Muscle of back (tissue), 11 donors: ENCODE data around the gene CAPN2. TPM values are rescaled to one million over a fixed set of nuclear protein-coding genes. Genes with fewer than 3 reads are reported as not detected.
"Not testable (repeated sequence)": the region's sequence is repeated elsewhere in the genome, so short reads cannot be mapped to it uniquely, and the experiment has no call there.

Experiments used
- DNase-seq, 3 donors: peaks; one replicate each; pipeline versions ENCODE4 v3.0.0 to v3.0.0-alpha.2; 2013
- polyA plus RNA-seq, 10 donors: library from polyadenylated mRNA; unstranded; fragments of 120-200 nt; gene quantifications; one replicate each; pipeline ENCODE4 v1.2.1, GENCODE V29; 2013; ENCODE audit not compliant: insufficient read length in 10 of 10

The CAPN2 gene
- polyA plus RNA-seq, 10 donors = 68.6 to 116 (median 103) TPM

GRCh38 chr1:223715604-223716172 lies 3.3 kb downstream of the CAPN2 start:
- no peak for DNase-seq

- DNase-seq = peak in 1 of 3 donors; percentile 49
These were observed 4.0 kb downstream of the CAPN2 start for GRCh38 chr1:223716302-223716862.

GRCh38 chr1:223717123-223717522 lies 4.8 kb downstream of the CAPN2 start:
- DNase-seq = no peak

GRCh38 chr1:223717695-223718363 lies 5.5 kb downstream of the CAPN2 start:
- DNase-seq = no peak

- no peak for DNase-seq
These were observed 6.5 kb downstream of the CAPN2 start for GRCh38 chr1:223718850-223719249.

- DNase-seq = no peak
These were observed 8.7 kb downstream of the CAPN2 start for GRCh38 chr1:223720971-223721591.

- DNase-seq = no peak
These were observed 9.6 kb downstream of the CAPN2 start for GRCh38 chr1:223721658-223722607.

- no peak for DNase-seq
These were observed 11.1 kb downstream of the CAPN2 start for GRCh38 chr1:223723351-223723904.

GRCh38 chr1:223724376-223724775 lies 12.0 kb downstream of the CAPN2 start:
- no peak for DNase-seq

GRCh38 chr1:223725578-223725977 lies 13.2 kb downstream of the CAPN2 start:
- no peak for DNase-seq

GRCh38 chr1:223726380-223727001 lies 14.2 kb downstream of the CAPN2 start:
- DNase-seq = peak; percentile 80 to 94 (median 93)

- DNase-seq = no peak
These were observed 15.2 kb downstream of the CAPN2 start for GRCh38 chr1:223727541-223727940.

GRCh38 chr1:223729906-223730305 lies 17.6 kb downstream of the CAPN2 start:
- DNase-seq = no peak

GRCh38 chr1:223730479-223731132 lies 18.3 kb downstream of the CAPN2 start:
- peak in 1 of 3 donors; percentile 56 for DNase-seq

- peak in 1 of 3 donors; percentile 75 for DNase-seq
These were observed 18.9 kb downstream of the CAPN2 start for GRCh38 chr1:223731133-223731770.

- DNase-seq = peak in 2 of 3 donors; percentile 79 to 90
These were observed 20.9 kb downstream of the CAPN2 start for GRCh38 chr1:223732993-223733798.

GRCh38 chr1:223733898-223734852 lies 21.8 kb downstream of the CAPN2 start:
- no peak for DNase-seq

GRCh38 chr1:223736638-223737037 lies 24.3 kb downstream of the CAPN2 start:
- DNase-seq = not testable (repeated sequence)
